ENCODE data around the gene MAP3K13.

GRCh38 chr3:185508335-185508991 is 145.5 kb downstream of the MAP3K13 start:
- no peak for TF ChIP-seq CTCF (IDR thresholded peaks at IDR 0.05; ENCODE audit: insufficient read depth, low read length, poor library complexity, severe bottlenecking)
- TF ChIP-seq EZH2phosphoT487 (conservative IDR thresholded peaks at IDR 0.05; ENCODE audit: low read length): no peak
